ENCODE measurements around the gene C12orf43.

DNA sequence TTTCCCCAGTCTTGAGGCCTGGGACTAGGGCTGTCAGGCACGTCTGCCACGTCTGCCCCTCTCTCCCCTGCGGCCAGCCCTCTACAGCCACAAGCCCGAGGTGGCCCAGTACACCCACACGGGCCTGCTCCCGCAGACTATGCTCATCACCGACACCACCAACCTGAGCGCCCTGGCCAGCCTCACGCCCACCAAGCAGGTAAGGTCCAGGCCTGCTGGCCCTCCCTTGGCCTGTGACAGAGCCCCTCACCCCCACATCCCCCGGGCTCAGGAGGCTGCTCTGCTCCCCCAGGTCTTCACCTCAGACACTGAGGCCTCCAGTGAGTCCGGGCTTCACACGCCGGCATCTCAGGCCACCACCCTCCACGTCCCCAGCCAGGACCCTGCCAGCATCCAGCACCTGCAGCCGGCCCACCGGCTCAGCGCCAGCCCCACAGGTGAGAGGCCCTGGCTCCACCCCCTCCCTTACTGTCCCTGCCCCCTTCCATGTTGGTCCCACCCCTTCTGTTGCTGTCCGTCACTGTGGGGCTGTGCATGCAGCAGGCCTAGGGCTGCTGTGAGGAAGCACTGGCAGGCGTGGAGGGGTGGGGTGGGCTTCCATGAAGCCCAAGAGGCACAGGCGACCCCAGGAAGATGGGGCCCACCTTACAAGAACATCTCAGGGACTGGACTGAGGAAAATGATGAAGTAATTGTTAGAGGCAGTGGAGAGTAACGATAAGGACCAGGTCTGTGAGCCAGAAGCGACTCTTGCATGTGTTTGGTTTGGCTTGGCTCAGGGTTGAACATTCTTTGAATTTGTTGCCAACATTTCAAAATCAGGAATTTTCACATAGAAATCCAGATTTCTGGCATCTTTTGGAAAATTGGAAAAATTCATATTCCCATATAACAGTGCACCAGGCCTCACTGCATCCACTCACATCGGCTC, 16.8 kb downstream of the C12orf43 start:
- TF ChIP-seq CTCF (IDR thresholded peaks at IDR 0.05; ENCODE audit: borderline replicate concordance, extremely low read depth, low read length, poor library complexity, severe bottlenecking) (no peak), EZH2 (IDR thresholded peaks at IDR 0.05; ENCODE audit: borderline replicate concordance, low read depth, low read length, severe bottlenecking) (no peak)
